ENCODE results near the gene PPP2R3C.
A peak's percentile ranks its signal among the peaks of the same experiment; 100 is the strongest.
"Not testable (repeated sequence)": the region's sequence is repeated elsewhere in the genome, so short reads cannot be mapped to it uniquely, and the experiment has no call there.

Gene PPP2R3C

GRCh38 chr14:35121887-35122695 is at the start of gene PPP2R3C, which contains the start of gene PRORP:
Gene PPP2R3C (minus strand): TSS chr14:35121990. CDS start chr14:35121959, 31 bp downstream.
Gene PRORP (plus strand): TSS chr14:35122552. CDS start chr14:35123246, 694 bp downstream.
- DNase-seq (ENCODE audit: extremely low spot score, insufficient read length, low read depth) (peak; percentile 76), FAIRE-seq (peak; percentile 94)

DNA sequence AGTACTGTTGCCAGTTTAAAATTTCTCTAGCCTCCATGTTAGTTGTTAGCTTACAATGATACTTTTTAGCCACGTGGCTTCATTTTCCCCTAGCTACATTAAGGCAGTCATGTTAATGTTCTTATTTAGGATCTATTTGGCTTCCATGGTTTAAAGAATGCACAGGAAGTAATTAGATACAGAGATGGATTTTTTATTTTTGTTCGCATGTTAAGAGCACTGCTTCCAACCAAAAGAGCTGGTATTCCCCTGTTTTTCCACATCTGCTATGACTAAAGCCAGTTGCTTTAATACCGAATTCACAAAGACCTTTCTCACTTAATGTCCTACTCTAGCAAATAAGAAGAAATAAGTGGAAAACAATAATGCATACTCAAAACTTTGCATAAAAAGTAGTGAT is 45.7 kb upstream of the PPP2R3C start:
- no peak for FAIRE-seq
- no peak for DNase-seq (ENCODE audit: extremely low spot score, insufficient read length, low read depth)

DNA sequence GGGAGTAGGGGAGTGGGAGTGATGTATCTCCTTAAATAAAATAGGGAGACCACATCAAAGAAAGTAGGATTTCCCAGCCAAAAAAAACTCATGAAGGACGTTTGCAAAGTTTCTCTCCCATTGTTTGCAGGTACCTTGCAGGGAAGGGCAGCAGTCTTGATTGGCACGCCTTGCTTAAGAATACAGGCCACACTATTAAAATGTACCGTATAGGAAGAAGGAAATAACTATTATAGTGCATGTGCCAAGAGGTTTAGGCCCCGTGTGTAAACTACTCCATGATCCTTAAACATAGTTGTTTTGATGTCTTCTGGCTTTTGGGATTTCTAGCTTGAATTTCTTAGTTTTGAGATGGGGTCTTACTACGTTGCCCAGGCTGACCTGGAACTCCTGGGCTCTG is 43.1 kb upstream of the PPP2R3C start:
- FAIRE-seq: no peak
- no peak for DNase-seq (ENCODE audit: extremely low spot score, insufficient read length, low read depth)

- no peak for DNase-seq (ENCODE audit: extremely low spot score, insufficient read length, low read depth)
- no peak for FAIRE-seq
Observed at GRCh38 chr14:35163384-35163783, 41.6 kb upstream of the PPP2R3C start.

DNA sequence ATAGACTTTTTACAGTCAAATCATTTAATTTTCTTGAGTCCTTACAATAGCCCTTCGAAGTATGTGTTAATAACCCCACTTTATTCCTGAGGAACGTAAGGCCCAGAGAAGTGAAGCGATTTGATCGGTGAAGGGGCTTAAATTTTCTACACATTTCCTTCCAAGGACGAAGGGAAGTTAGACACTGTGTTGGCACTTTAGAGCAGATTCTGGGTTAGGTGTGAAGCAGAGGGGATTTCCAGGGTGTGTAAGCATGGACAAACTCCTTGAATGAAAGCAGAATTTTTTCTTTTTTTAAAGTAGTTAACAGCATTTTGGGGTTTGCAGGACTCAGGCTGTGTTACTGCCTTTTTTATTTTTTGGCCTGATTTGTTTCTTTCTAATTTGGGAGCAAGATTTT is 39.4 kb upstream of the PPP2R3C start:
- FAIRE-seq (peak; percentile 86), DNase-seq (ENCODE audit: extremely low spot score, insufficient read length, low read depth) (no peak)

- DNase-seq (ENCODE audit: extremely low spot score, insufficient read length, low read depth): no peak
- FAIRE-seq: peak; percentile 71
Observed at GRCh38 chr14:35159742-35160409, 38.1 kb upstream of the PPP2R3C start.

DNA sequence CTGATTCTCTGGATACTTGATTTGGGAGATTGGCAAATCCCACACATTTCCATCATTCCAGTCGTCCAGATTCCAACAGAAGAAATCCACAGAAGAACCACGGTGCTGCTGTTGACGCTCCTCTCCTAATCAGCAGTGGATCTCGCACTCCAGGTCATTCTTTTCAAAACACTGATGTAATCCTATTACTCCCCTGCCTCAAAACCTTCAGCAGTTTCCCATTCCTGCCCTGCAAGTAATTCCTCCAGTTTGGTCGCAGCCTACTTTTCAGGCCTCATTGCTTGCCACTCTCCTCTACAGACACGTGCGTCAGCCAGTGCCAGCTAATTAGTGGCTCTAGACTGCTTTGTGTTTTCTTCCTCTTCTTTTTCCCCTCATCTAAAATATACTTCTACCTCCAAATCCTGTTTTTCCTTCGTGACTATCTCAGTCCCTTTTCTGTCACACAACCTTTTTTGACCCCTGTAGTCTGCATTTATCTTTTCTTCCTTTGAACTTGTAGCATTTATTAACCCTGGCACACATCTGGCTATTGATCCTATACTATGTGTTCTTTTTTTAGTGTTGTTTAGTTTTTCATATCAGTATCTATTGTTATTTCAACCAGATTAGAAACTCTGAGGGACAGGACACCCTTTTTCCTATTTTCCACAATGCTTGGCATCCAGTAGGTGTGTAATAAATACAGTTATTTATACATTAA is 37.3 kb upstream of the PPP2R3C start:
- DNase-seq (ENCODE audit: extremely low spot score, insufficient read length, low read depth): no peak
- FAIRE-seq: no peak

- FAIRE-seq (no peak), DNase-seq (ENCODE audit: extremely low spot score, insufficient read length, low read depth) (no peak)
Observed at GRCh38 chr14:35158491-35158890, 36.7 kb upstream of the PPP2R3C start.

- FAIRE-seq (peak; percentile 75), DNase-seq (ENCODE audit: extremely low spot score, insufficient read length, low read depth) (no peak)
Observed at GRCh38 chr14:35155962-35156361, 34.2 kb upstream of the PPP2R3C start.

GRCh38 chr14:35154016-35154415 is 32.2 kb upstream of the PPP2R3C start:
- FAIRE-seq (no peak), DNase-seq (ENCODE audit: extremely low spot score, insufficient read length, low read depth) (no peak)

DNA sequence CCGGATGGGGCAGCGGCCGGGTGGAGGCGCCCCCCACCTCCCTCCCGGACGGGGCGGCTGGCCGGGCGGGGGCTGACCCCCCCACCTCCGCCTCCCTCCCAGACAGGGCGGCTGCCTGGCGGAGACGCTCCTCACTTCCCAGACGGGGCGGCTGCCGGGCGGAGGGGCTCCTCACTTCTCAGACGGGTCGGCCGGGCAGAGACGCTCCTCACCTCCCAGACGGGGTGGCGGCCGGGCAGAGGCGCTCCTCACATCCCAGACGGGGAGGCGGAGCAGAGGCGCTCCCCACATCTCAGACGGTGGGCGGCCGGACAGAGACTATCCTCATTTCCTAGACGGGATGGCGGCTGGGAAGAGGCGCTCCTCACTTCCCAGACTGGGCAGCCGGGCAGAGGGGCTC is 30.7 kb upstream of the PPP2R3C start:
- FAIRE-seq; DNase-seq (ENCODE audit: extremely low spot score, insufficient read length, low read depth): not testable (repeated sequence)

DNA sequence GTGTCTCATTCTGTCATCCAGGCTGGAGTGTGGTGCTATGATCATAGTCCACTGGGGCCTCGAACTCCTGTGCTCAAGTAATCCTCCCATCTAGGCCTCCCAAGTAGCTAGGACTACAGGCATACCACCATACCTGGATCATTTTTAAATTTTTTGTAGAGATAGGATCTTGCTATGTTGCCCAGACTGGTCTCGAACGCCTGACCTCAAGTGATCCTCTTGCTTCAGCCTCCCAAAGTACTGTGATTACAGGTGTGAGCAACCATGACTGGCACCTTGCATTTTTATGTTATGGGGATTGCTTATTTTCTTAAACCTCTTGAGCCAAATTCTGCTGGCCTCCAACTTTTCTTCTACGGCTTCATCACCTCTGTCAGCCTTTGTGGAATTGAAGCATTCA is 27.4 kb upstream of the PPP2R3C start:
- FAIRE-seq (no peak), DNase-seq (ENCODE audit: extremely low spot score, insufficient read length, low read depth) (no peak)

- FAIRE-seq (no peak), DNase-seq (ENCODE audit: extremely low spot score, insufficient read length, low read depth) (no peak)
Observed at GRCh38 chr14:35147711-35148110, 25.9 kb upstream of the PPP2R3C start.

DNA sequence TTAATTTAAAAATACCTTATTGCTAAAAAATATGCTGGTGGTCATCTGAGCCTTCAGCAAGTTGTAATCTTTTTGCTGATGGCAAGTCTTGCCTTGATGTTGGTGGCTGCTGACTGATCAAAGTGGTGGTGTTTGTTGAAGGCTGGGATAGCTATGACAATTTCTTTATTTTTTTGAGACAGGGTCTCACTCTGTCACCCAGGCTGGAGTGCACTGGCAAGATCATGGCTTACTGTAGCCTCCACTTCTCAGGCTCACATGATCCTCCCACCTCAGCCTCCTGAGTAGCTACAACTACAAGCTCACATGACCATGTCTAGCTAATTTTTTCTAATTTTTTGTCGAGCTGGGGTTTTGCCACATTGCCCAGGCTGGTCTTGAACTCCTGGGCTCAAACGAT is 25.4 kb upstream of the PPP2R3C start:
- DNase-seq (ENCODE audit: extremely low spot score, insufficient read length, low read depth) (no peak), FAIRE-seq (no peak)

- DNase-seq (ENCODE audit: extremely low spot score, insufficient read length, low read depth): no peak
- FAIRE-seq: no peak
Observed at GRCh38 chr14:35146711-35147149, 24.9 kb upstream of the PPP2R3C start.

- DNase-seq (ENCODE audit: extremely low spot score, insufficient read length, low read depth) (no peak), FAIRE-seq (no peak)
Observed at GRCh38 chr14:35144029-35144428, 22.2 kb upstream of the PPP2R3C start.

DNA sequence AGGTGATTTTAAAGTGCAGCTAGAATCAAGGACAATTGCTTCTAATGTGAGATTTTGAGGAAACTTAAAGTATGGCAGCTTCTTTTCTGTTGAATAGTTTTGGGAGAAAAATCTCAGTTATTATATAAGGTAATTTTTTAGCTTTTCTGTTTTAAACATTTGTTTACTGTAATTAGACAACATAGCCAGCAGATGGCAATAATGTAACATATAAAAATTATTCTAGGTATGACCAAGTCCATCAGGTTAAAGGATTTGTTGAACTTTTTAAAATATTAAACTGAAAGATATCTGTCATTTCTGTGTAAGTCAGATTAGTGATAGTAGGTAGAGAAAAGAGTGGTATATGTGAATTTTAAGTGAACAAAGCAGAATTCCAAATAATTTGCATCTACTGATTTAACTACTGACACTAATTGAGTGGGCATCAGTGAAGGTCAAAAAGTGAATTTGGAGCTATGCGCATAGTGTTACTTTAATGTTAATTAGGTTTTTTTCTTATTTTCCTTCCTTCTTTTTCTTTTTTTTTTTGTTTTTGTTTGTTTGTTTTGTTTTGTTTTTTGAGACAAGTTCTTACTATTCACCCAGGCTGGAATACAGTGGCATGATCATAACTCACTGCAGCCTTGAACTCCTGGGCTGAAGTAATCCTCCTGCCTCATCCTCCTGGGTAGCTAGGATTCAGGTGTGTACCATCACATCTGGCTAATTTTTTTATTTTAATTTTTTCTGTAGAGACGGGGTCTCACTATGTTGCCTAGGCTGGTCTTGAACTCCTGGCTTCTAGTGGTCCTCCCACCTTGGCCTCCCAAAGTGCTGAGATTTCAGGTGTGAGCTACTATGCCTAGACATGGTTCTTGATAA is 19.2 kb upstream of the PPP2R3C start:
- FAIRE-seq (peak; percentile 46), DNase-seq (ENCODE audit: extremely low spot score, insufficient read length, low read depth) (no peak)

DNA sequence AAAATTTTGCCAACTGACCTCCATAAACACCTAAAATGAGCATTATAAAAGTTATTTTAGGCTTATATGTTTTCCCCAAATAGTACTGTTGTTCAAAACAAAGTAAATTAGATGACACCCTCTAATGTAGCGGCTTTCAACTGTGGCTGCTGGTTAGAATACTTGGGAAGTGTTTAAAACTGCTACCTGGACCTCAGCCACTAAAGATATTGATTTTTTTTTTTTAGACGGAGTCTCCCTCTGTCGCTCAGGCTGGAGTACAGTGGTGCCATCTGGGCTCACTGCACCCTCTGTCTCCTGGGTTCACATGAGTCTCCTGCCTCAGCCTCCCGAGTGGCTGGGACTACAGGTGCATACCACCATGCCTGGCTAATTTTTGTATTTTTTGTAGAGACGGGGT is 16.8 kb upstream of the PPP2R3C start:
- DNase-seq (ENCODE audit: extremely low spot score, insufficient read length, low read depth) (no peak), FAIRE-seq (no peak)

DNA sequence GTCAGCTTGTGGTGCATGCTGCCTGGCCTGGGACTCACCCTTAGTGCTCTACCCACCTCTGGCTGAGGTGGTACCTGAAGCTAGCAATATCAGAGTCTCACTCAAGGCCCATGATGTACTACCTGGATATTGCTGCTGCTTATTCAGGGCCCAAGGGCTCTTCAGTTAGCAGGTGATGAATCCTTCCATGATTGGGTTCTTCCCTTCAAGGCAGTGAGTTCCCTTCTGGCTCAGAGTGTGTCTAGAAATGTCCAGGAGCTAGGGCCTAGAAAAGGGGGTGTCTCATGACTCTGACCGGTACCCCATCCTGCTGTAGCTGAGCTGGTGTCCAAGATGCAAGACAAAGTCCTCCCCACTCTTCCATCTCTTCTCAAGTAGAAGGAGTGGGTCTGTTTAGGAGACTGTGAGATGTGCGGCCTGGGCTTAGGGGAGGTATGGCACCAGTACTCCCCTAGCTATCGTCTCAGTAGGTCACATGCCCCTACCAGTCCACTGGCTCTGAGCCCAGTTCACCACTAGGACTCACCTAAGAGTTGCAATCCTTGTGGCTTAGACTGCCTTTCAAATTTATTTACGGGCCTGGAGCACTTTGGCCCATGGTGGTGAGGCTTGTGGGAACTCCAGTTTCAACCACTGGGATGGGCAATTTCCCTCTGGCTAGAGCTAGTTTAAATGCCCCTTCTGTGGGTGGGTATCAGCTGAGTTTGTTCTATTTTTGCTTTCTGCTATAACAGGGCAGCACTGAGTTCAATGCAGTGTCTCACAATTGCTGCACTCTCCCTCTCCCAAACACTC is 12.7 kb upstream of the PPP2R3C start:
- FAIRE-seq (no peak), DNase-seq (ENCODE audit: extremely low spot score, insufficient read length, low read depth) (no peak)

Measured in GM18507 (cell line).